Nephron progenitor cell (in vitro differentiated cells): ENCODE data around the gene DIO2.
A peak's percentile ranks its signal among the peaks of the same experiment; 100 is the strongest.

ENCODE experiments used
- DNase-seq: peaks from one replicate; pipeline ENCODE4 v3.0.0; 2021
- H3K27ac Mint-ChIP-seq: 2 replicates; pipeline ENCODE4 v1.8.0; 2021; ENCODE audit warnings: mild to moderate bottlenecking, moderate library complexity, mixed read lengths
- H3K27me3 Mint-ChIP-seq: 2 replicates; pipeline ENCODE4 v1.8.0; 2021; ENCODE audit warnings: mild to moderate bottlenecking, low read depth, mixed read lengths; ENCODE audit not compliant: poor library complexity
- H3K36me3 Mint-ChIP-seq: 2 replicates; pipeline ENCODE4 v1.8.0; 2021; ENCODE audit warnings: low read depth, mixed read lengths
- H3K4me1 Mint-ChIP-seq: 2 replicates; pipeline ENCODE4 v1.8.0; 2021; ENCODE audit warnings: mixed read lengths
- H3K4me3 Mint-ChIP-seq: 2 replicates; pipeline ENCODE4 v1.8.0; 2021; ENCODE audit warnings: mild to moderate bottlenecking, moderate library complexity, mixed read lengths
- H3K9me3 Mint-ChIP-seq: 2 replicates; pipeline ENCODE4 v1.8.0; 2021; ENCODE audit warnings: mild to moderate bottlenecking, moderate library complexity, mixed read lengths
- CTCF ChIP-seq: fragments of 200-600 bp; sonication (generic); IDR thresholded peaks from 2 replicates; pipeline ENCODE4 v1.5.0; 2021; ENCODE audit warnings: antibody characterized with exemption

Gene DIO2

GRCh38 chr14:80211153-80212022 is at the start of gene DIO2:
Gene DIO2, minus strand, starts transcription at chr14:80211504. Its CDS starts 32 bp downstream, at chr14:80211472.
- H3K4me3 Mint-ChIP-seq, result peak within 1 kb of the TSS; percentile 54
- no peak for DNase-seq
- peaks cover 9% of the 10 kb centered on the region for H3K4me1 Mint-ChIP-seq
- peak within 1 kb of the TSS; percentile 41 for H3K27ac Mint-ChIP-seq
- no peak for TF ChIP-seq CTCF
- H3K36me3 Mint-ChIP-seq, result no peaks in the 10 kb centered on the region
- no peaks in the 10 kb centered on the region for H3K9me3 Mint-ChIP-seq
- no peaks in the 10 kb centered on the region for H3K27me3 Mint-ChIP-seq

GRCh38 chr14:80260645-80261044 is 49.3 kb upstream of the DIO2 start:
- H3K4me3 Mint-ChIP-seq, result no peak overlapping the region
- H3K9me3 Mint-ChIP-seq, result no peaks in the 10 kb centered on the region
- H3K27me3 Mint-ChIP-seq, result no peaks in the 10 kb centered on the region
- peaks cover 16% of the 10 kb centered on the region for H3K4me1 Mint-ChIP-seq
- no peaks in the 10 kb centered on the region for H3K36me3 Mint-ChIP-seq
- DNase-seq, result no peak
- TF ChIP-seq CTCF, result no peak
- H3K27ac Mint-ChIP-seq, result no peak overlapping the region

DNA sequence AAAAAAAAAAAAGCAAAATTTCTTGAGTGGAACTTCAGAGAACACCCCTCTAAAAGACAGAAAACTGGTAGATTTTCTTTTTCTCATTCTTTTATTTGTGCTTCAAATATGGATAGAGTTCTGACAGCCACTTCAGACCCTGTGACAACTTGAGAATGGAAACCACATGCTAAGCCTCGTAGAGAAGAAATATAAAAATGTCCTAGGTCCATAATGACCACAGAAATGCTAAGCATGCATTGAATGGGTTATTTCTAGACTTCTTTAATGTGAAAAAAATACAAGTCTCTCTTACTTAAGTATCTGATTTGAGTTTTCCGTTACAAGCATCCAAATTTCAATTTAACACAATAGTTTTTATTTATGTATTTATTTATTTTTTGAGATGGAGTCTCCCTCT is 28.3 kb upstream of the DIO2 start:
- TF ChIP-seq CTCF, result no peak
- Mint-ChIP-seq H3K36me3 (peaks cover 18% of the 10 kb centered on the region), H3K4me3 (no peak overlapping the region), H3K27ac (no peak overlapping the region), H3K27me3 (peaks cover 7% of the 10 kb centered on the region), H3K9me3 (peaks cover 49% of the 10 kb centered on the region), H3K4me1 (no peaks in the 10 kb centered on the region)
- no peak for DNase-seq

GRCh38 chr14:80237143-80237542 is 25.8 kb upstream of the DIO2 start:
- peaks cover 43% of the 10 kb centered on the region for H3K9me3 Mint-ChIP-seq
- no peak for TF ChIP-seq CTCF
- H3K27me3 Mint-ChIP-seq, result peaks cover 6% of the 10 kb centered on the region
- H3K4me3 Mint-ChIP-seq, result no peak overlapping the region
- no peak overlapping the region for H3K27ac Mint-ChIP-seq
- no peak for DNase-seq
- H3K36me3 Mint-ChIP-seq, result peaks cover 18% of the 10 kb centered on the region
- H3K4me1 Mint-ChIP-seq, result no peaks in the 10 kb centered on the region

DNA sequence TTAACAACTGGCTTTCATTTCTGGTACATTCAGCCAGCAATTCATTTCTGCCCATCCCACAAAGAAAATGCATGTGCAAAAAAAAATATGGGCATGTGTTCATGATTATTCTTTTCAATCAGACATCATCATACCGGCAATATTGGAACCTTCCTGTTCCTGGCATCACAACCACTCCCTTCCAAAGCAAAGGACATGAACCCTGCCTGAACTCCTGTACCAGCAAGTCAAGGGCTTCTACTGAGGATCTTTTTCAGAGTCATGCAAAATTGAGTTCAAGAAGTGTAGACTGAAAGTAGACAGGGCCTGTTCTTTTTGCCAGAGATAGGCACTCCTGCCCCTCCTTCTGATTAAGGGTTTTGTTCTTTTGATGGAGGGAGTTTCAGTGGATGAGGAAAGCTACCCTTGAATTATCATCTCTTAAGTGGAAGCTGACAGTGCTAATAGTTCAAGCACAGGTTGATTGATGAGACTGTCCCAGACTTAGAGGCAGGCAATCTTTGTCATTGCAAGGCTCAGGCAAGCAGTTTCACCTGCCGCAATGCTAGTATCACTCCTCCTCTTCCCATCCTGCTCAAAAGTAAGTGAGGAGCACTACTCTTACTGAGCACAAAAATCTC is 22.3 kb upstream of the DIO2 start:
- H3K36me3 Mint-ChIP-seq, result peaks cover 18% of the 10 kb centered on the region
- H3K4me3 Mint-ChIP-seq, result no peak overlapping the region
- H3K9me3 Mint-ChIP-seq, result peaks cover 60% of the 10 kb centered on the region
- peaks cover 7% of the 10 kb centered on the region for H3K27me3 Mint-ChIP-seq
- no peak overlapping the region for H3K27ac Mint-ChIP-seq
- no peaks in the 10 kb centered on the region for H3K4me1 Mint-ChIP-seq
- no peak for TF ChIP-seq CTCF
- no peak for DNase-seq
